Natural killer cell (primary cell): ENCODE measurements around the gene FOXD2. TPM values are rescaled to one million over a fixed set of nuclear protein-coding genes. Genes with fewer than 3 reads are reported as not detected.

ENCODE experiments used
- ATAC-seq, 3 donors: fragments of 150-1000 bp in 2 of 3; fragments of 200-7000 bp in 1 of 3; cut with Tn5 transposase; 1 replicate in 1 of 3; 2 replicates in 2 of 3; pipeline ENCODE4 v1.10.0; 2021; ENCODE audit warnings: mild to moderate bottlenecking in 2 of 3, moderate library complexity in 2 of 3
- DNase-seq, 2 donors: peaks; one replicate each; pipeline versions ENCODE4 v3.0.0 to v3.0.0-alpha.2; 2013 to 2021; ENCODE audit warnings: mixed read lengths in 1 of 2
- H3K27ac ChIP-seq: one replicate; pipeline ENCODE4 v1.5.1; 2013; ENCODE audit warnings: mild to moderate bottlenecking, low read length
- H3K27me3 ChIP-seq: one replicate; pipeline ENCODE4 v1.6.1; 2013; ENCODE audit warnings: low read length; ENCODE audit not compliant: control insufficient read depth, insufficient read depth
- H3K36me3 ChIP-seq: one replicate; pipeline ENCODE4 v1.6.1; 2013; ENCODE audit warnings: low read length; ENCODE audit not compliant: control insufficient read depth, insufficient read depth
- H3K4me1 ChIP-seq: one replicate; pipeline ENCODE4 v1.6.1; 2013; ENCODE audit warnings: low read length; ENCODE audit not compliant: control insufficient read depth, insufficient read depth
- H3K4me3 ChIP-seq: one replicate; pipeline ENCODE4 v1.5.1; 2013; ENCODE audit warnings: low read length
- H3K9me3 ChIP-seq: one replicate; pipeline ENCODE4 v1.6.1; 2013; ENCODE audit warnings: low read length; ENCODE audit not compliant: control insufficient read depth, insufficient read depth
- H3K27ac Mint-ChIP-seq, 2 donors: one replicate each; pipeline ENCODE4 v1.8.0; 2022; ENCODE audit warnings: mild to moderate bottlenecking in 2 of 2, mixed read lengths in 2 of 2, moderate library complexity in 1 of 2
- H3K27me3 Mint-ChIP-seq, 2 donors: one replicate each; pipeline ENCODE4 v1.8.0; 2022; ENCODE audit warnings: low read depth in 2 of 2, mixed read lengths in 2 of 2
- H3K36me3 Mint-ChIP-seq: one replicate; pipeline ENCODE4 v1.8.0; 2022; ENCODE audit warnings: mixed read lengths
- H3K4me1 Mint-ChIP-seq, 2 donors: one replicate each; pipeline ENCODE4 v1.8.0; 2022; ENCODE audit warnings: mixed read lengths in 2 of 2
- H3K4me3 Mint-ChIP-seq: one replicate; pipeline ENCODE4 v1.8.0; 2022; ENCODE audit warnings: mild to moderate bottlenecking, moderate library complexity, mixed read lengths
- H3K9me3 Mint-ChIP-seq, 2 donors: one replicate each; pipeline ENCODE4 v1.8.0; 2022; ENCODE audit warnings: mixed read lengths in 2 of 2
- WGBS: methylation state at CpG from one replicate; pipeline ENCODE4 v1.1.7; 2013; ENCODE audit warnings: missing lambda C conversion rate; ENCODE audit not compliant: insufficient coverage; 5-methylcytosine and 5-hydroxymethylcytosine counted together
- intact Hi-C: fragments of 100-400 bp; cut with micrococcal nuclease; formaldehyde crosslinking; loops from one replicate; pipeline ENCODE4 v1.14.2; 2022
- total RNA-seq, 4 donors: library from RNA; stranded (reverse); fragments of 120-200 nt in 1 of 4; gene quantifications; one replicate each; pipeline versions ENCODE4 v1.2.3 to v1.2.4, GENCODE V29; 2013 to 2022
- TF ChIP-seq, protein P1 (sequence below): fragments of 200-600 bp; IDR thresholded peaks from one replicate; pipeline ENCODE4 v1.8.0; 2022; ENCODE audit warnings: antibody characterized with exemption

Gene FOXD2
- total RNA-seq, 3 donors from 2014 or later (not counting 1 experiment from before 2014, with no cell fraction given) = 0.49 to 1.4 (median 1.1) TPM

DNA sequence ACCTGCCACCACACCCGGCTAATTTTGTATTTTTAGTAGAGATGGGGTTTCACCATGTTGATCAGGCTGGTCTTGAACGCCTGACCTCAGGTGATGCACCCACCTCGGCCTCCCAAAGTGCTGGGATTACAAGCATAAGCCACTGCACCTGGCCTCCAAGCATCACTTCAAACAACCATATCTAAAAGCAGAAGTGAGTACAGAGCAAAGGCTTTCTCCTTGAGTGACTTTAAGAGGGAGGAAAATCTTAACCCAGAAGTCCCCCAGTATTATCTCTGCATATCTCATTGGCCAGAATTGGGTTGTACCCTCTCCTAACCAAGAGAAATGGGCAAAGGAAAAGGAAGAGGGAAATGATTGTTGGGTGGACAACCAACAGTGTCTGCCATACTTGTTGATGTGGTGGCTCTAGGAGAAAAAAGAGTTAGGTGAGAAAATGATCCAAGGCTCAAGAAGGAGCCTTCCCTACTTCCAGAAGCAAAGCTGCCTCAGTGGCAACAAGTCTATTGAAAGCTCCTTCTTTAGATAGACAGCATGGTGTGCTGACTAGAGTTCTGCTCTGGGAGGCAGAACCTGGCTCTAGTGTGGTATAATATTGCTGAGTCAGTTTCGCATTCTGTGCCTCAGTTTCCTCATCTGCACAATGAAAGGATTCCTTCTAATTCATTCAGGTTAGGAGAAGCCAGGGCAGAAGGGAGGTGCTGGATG, 38.6 kb upstream of the FOXD2 start:
- no peaks in the 10 kb centered on the region for H3K4me1 Mint-ChIP-seq
- TF ChIP-seq, protein P1, sequence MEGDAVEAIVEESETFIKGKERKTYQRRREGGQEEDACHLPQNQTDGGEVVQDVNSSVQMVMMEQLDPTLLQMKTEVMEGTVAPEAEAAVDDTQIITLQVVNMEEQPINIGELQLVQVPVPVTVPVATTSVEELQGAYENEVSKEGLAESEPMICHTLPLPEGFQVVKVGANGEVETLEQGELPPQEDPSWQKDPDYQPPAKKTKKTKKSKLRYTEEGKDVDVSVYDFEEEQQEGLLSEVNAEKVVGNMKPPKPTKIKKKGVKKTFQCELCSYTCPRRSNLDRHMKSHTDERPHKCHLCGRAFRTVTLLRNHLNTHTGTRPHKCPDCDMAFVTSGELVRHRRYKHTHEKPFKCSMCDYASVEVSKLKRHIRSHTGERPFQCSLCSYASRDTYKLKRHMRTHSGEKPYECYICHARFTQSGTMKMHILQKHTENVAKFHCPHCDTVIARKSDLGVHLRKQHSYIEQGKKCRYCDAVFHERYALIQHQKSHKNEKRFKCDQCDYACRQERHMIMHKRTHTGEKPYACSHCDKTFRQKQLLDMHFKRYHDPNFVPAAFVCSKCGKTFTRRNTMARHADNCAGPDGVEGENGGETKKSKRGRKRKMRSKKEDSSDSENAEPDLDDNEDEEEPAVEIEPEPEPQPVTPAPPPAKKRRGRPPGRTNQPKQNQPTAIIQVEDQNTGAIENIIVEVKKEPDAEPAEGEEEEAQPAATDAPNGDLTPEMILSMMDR = no peak
- ATAC-seq (no peak), DNase-seq (no peak)
- H3K36me3 Mint-ChIP-seq = no peaks in the 10 kb centered on the region
- H3K27ac Mint-ChIP-seq = no peak overlapping the region
- 82% methylated on average over 2 of the region's 4 CpGs for WGBS
- no peak overlapping the region for H3K27ac ChIP-seq
- no peaks in the 10 kb centered on the region for H3K9me3 ChIP-seq
- H3K36me3 ChIP-seq = no peaks in the 10 kb centered on the region
- intact Hi-C loops = no loop called here
- no peaks in the 10 kb centered on the region for H3K4me1 ChIP-seq
- no peaks in the 10 kb centered on the region for H3K27me3 ChIP-seq
- H3K4me3 ChIP-seq = no peak overlapping the region
- no peaks in the 10 kb centered on the region for H3K9me3 Mint-ChIP-seq
- H3K27me3 Mint-ChIP-seq = peaks cover 5 to 7% of the 10 kb centered on the region in 2 donors
- no peak overlapping the region for H3K4me3 Mint-ChIP-seq

DNA sequence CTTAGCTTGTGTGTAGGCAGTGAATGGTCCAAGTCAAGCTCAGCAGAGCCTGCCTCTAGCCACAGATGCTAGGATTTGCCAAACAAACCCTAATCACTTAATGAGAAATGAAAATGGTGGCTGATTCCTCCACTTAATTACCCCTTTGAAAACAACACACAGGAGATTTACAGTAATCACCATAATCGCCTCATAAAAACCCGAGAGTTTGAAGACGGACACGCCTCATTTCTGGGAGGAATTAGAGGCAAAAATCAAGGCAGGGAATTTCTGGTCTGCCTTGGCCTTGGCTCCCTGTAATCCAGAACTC, 38.0 kb upstream of the FOXD2 start:
- Histone ChIP-seq H3K9me3 (no peaks in the 10 kb centered on the region), H3K4me1 (no peaks in the 10 kb centered on the region), H3K27ac (no peak overlapping the region), H3K4me3 (no peak overlapping the region), H3K36me3 (no peaks in the 10 kb centered on the region), H3K27me3 (no peaks in the 10 kb centered on the region)
- DNase-seq = no peak
- Mint-ChIP-seq H3K4me3 (no peak overlapping the region), H3K27me3 (peaks cover 5 to 6% of the 10 kb centered on the region in 2 donors), H3K36me3 (no peaks in the 10 kb centered on the region), H3K9me3 (no peaks in the 10 kb centered on the region), H3K4me1 (no peaks in the 10 kb centered on the region), H3K27ac (no peak overlapping the region)
- ATAC-seq = no peak
- TF ChIP-seq, protein P1 = no peak
- 95% methylated on average over 4 of the region's 4 CpGs for WGBS
- intact Hi-C loops = no loop called here

GRCh38 chr1:47401761-47402160, 36.1 kb upstream of the FOXD2 start:
- Histone ChIP-seq H3K4me3 (no peak overlapping the region), H3K4me1 (no peaks in the 10 kb centered on the region), H3K27ac (no peak overlapping the region), H3K36me3 (no peaks in the 10 kb centered on the region), H3K27me3 (no peaks in the 10 kb centered on the region), H3K9me3 (no peaks in the 10 kb centered on the region)
- ATAC-seq (no peak), DNase-seq (no peak)
- H3K27me3 Mint-ChIP-seq = peaks cover 0 to 11% of the 10 kb centered on the region in 2 donors
- no peak overlapping the region for H3K4me3 Mint-ChIP-seq
- H3K36me3 Mint-ChIP-seq = no peaks in the 10 kb centered on the region
- TF ChIP-seq, protein P1 = no peak
- intact Hi-C loops = no loop called here
- 90% methylated on average over 4 of the region's 4 CpGs for WGBS
- no peak overlapping the region for H3K27ac Mint-ChIP-seq
- no peaks in the 10 kb centered on the region for H3K9me3 Mint-ChIP-seq
- H3K4me1 Mint-ChIP-seq = no peaks in the 10 kb centered on the region

- Mint-ChIP-seq H3K27ac (no peak overlapping the region), H3K4me3 (no peak overlapping the region), H3K36me3 (no peaks in the 10 kb centered on the region), H3K27me3 (peaks cover 0 to 8% of the 10 kb centered on the region in 2 donors), H3K9me3 (no peaks in the 10 kb centered on the region), H3K4me1 (no peaks in the 10 kb centered on the region)
- WGBS = 98% methylated on average over 3 of the region's 4 CpGs
- Histone ChIP-seq H3K27ac (no peak overlapping the region), H3K36me3 (no peaks in the 10 kb centered on the region), H3K9me3 (no peaks in the 10 kb centered on the region), H3K4me3 (no peak overlapping the region), H3K27me3 (no peaks in the 10 kb centered on the region), H3K4me1 (no peaks in the 10 kb centered on the region)
- intact Hi-C loops = no loop called here
- TF ChIP-seq, protein P1 = no peak
- DNase-seq = no peak
- ATAC-seq = no peak
Observed at GRCh38 chr1:47402591-47402990, 35.3 kb upstream of the FOXD2 start.
